A549 (cell line): ENCODE measurements around the gene NSMCE3. TPM values are rescaled to one million over a fixed set of nuclear protein-coding genes. Genes with fewer than 3 reads are reported as not detected.

ENCODE experiments used
- ATAC-seq, 2 experiments: fragments of 200-7000 bp in 1 of 2; fragments of >200 bp in 1 of 2; cut with Nextera tagmentation in 1 of 2; cut with Tn5 transposase in 1 of 2; 3 replicates each; pipeline versions ENCODE4 v1.8.0 to v1.9.1; 2018 to 2020; ENCODE audit warnings: mild to moderate bottlenecking in 1 of 2, moderate library complexity in 1 of 2
- CTCF ChIA-PET: fragments of 300-600 bp; sonication (Branson Sonifier 250); formaldehyde crosslinking; extraction: SDS; loops from one replicate; lab custom pipeline; 2021; ENCODE audit warnings: antibody characterized with exemption, inconsistent platforms; lab: Yijun Ruan, JAX
- POLR2A ChIA-PET: fragments of 350-600 bp; formaldehyde crosslinking; extraction: SDS; loops from one replicate; lab custom pipeline; 2021; ENCODE audit warnings: antibody characterized with exemption, inconsistent platforms; lab: Yijun Ruan, JAX
- DNase-seq, 2 experiments: peaks; one replicate each; pipeline versions ENCODE4 v3.0.0 to v3.0.0-alpha.2; 2011 to 2016; ENCODE audit warnings: low read depth in 1 of 2, low spot score in 1 of 2
- FAIRE-seq: peaks from 2 replicates; lab custom pipeline; 2011; peaks lifted over from hg19 to GRCh38; lab: Jason Lieb, UNC
- H3K27ac ChIP-seq, 2 experiments: fragments of >200 bp; sonication (Bioruptor Twin); formaldehyde crosslinking; 3 replicates each; pipeline ENCODE4 v1.5.1; 2016 to 2017
- H3K4me1 ChIP-seq: fragments of >200 bp; sonication (Bioruptor Twin); formaldehyde crosslinking; 3 replicates; pipeline ENCODE4 v1.6.1; 2016
- H3K4me2 ChIP-seq: fragments of >200 bp; sonication (Bioruptor Twin); formaldehyde crosslinking; 3 replicates; pipeline ENCODE4 v1.6.1; 2016
- H3K4me3 ChIP-seq: fragments of >200 bp; sonication (Bioruptor Twin); formaldehyde crosslinking; 3 replicates; pipeline ENCODE4 v1.5.1; 2016
- H3K9me3 ChIP-seq: fragments of >200 bp; sonication (Bioruptor Twin); formaldehyde crosslinking; 3 replicates; pipeline ENCODE4 v1.6.1; 2016
- BCL3 ChIP-seq: fragments of >200 bp; sonication (Bioruptor Twin); formaldehyde crosslinking; IDR thresholded peaks from 3 replicates; pipeline ENCODE4 v1.6.1; 2016
- CBX8 ChIP-seq: fragments of 200-600 bp; sonication (generic); IDR thresholded peaks from 2 replicates; pipeline ENCODE4 v1.6.1; 2016
- CEBPB ChIP-seq, 2 experiments: fragments of >200 bp in 1 of 2; sonication (Bioruptor Twin) in 1 of 2; formaldehyde crosslinking in 1 of 2; IDR thresholded peaks; 2 replicates each; pipeline ENCODE4 v1.6.1; 2012 to 2016
- CHD2 ChIP-seq: fragments of 150-350 bp; IDR thresholded peaks from 2 replicates; pipeline ENCODE4 v1.6.1; 2014; ENCODE audit warnings: low read length; ENCODE audit not compliant: partially characterized antibody
- CHD4 ChIP-seq: fragments of 200-600 bp; sonication (generic); IDR thresholded peaks from 2 replicates; pipeline ENCODE4 v1.6.1; 2016; ENCODE audit warnings: antibody characterized with exemption, mild to moderate bottlenecking, borderline replicate concordance
- FOSB ChIP-seq: fragments of 250-450 bp; sonication (Bioruptor Pico); IDR thresholded peaks from 2 replicates; pipeline ENCODE4 v1.5.0; 2020; ENCODE audit warnings: mild to moderate bottlenecking, moderate library complexity
- FOSL2 ChIP-seq, 2 experiments: fragments of 450-650 bp in 1 of 2; fragments of >200 bp in 1 of 2; sonication (Bioruptor Twin) in 1 of 2; formaldehyde crosslinking; IDR thresholded peaks; 2 replicates each; pipeline versions ENCODE4 v1.5.0 to v1.6.1; 2016 to 2020; ENCODE audit warnings: mild to moderate bottlenecking in 1 of 2, moderate library complexity in 1 of 2
- FOXS1 ChIP-seq: fragments of 250-450 bp; sonication (Bioruptor Pico); IDR thresholded peaks from 2 replicates; pipeline ENCODE4 v1.5.0; 2020; ENCODE audit warnings: mild to moderate bottlenecking, moderate library complexity
- GATA3 ChIP-seq: IDR thresholded peaks from 2 replicates; pipeline ENCODE4 v1.6.1; 2012; ENCODE audit warnings: borderline replicate concordance
- HES2 ChIP-seq: fragments of >200 bp; sonication (Bioruptor Twin); formaldehyde crosslinking; IDR thresholded peaks from 2 replicates; pipeline ENCODE4 v1.6.1; 2016
- HOXA7 ChIP-seq: fragments of 250-450 bp; sonication (Bioruptor Pico); IDR thresholded peaks from 2 replicates; pipeline ENCODE4 v1.5.0; 2020; ENCODE audit warnings: mild to moderate bottlenecking, moderate library complexity
- JUN ChIP-seq, 2 experiments: fragments of >200 bp; sonication (Bioruptor Twin); formaldehyde crosslinking; IDR thresholded peaks; 2 replicates in 1 of 2; 3 replicates in 1 of 2; pipeline ENCODE4 v1.6.1; 2016 to 2017
- JUNB ChIP-seq: fragments of >200 bp; sonication (Bioruptor Twin); formaldehyde crosslinking; IDR thresholded peaks from 2 replicates; pipeline ENCODE4 v1.6.1; 2016
- KDM1A ChIP-seq: fragments of 200-600 bp; sonication (generic); IDR thresholded peaks from 2 replicates; pipeline ENCODE4 v1.6.1; 2016; ENCODE audit warnings: low read depth, mild to moderate bottlenecking
- KDM5A ChIP-seq: fragments of 200-600 bp; sonication (generic); IDR thresholded peaks from 2 replicates; pipeline ENCODE4 v1.6.1; 2016; ENCODE audit warnings: antibody characterized with exemption, mild to moderate bottlenecking
- MAX ChIP-seq: IDR thresholded peaks from 2 replicates; pipeline ENCODE4 v1.6.1; 2012
- MAZ ChIP-seq: fragments of 150-350 bp; IDR thresholded peaks from 2 replicates; pipeline ENCODE4 v1.6.1; 2014; ENCODE audit warnings: antibody characterized with exemption, low read depth, low read length, borderline replicate concordance
- NFE2L2 ChIP-seq: fragments of 150-350 bp; conservative IDR thresholded peaks from 2 replicates; pipeline ENCODE4 v1.6.1; 2014; ENCODE audit warnings: low read length
- PBX3 ChIP-seq: IDR thresholded peaks from 2 replicates; pipeline ENCODE4 v1.6.1; 2012
- PHF8 ChIP-seq: fragments of 200-600 bp; sonication (generic); IDR thresholded peaks from 2 replicates; pipeline ENCODE4 v1.6.1; 2016; ENCODE audit warnings: low read depth, mild to moderate bottlenecking, antibody characterized with exemption, moderate library complexity, borderline replicate concordance
- POLR2A ChIP-seq: IDR thresholded peaks from 2 replicates; pipeline ENCODE4 v1.6.1; 2012; ENCODE audit warnings: mild to moderate bottlenecking, low read length
- POLR2AphosphoS2 ChIP-seq: conservative IDR thresholded peaks from 2 replicates; pipeline ENCODE4 v1.6.1; 2012; ENCODE audit warnings: low read length, improper control_type of control experiment, inconsistent platforms
- RAD21 ChIP-seq, 2 experiments: fragments of >200 bp in 1 of 2; sonication (Bioruptor Twin) in 1 of 2; formaldehyde crosslinking in 1 of 2; IDR thresholded peaks in 1 of 2; conservative IDR thresholded peaks in 1 of 2; 2 replicates in 1 of 2; 3 replicates in 1 of 2; pipeline ENCODE4 v1.6.1; 2012 to 2018; ENCODE audit warnings: inconsistent platforms in 1 of 2
- RCOR1 ChIP-seq: fragments of 150-350 bp; IDR thresholded peaks from 2 replicates; pipeline ENCODE4 v1.6.1; 2014; ENCODE audit warnings: antibody characterized with exemption, low read length, low read depth
- REST ChIP-seq: fragments of 200-600 bp; sonication (generic); IDR thresholded peaks from 2 replicates; pipeline ENCODE4 v1.6.1; 2016; ENCODE audit warnings: antibody characterized with exemption, mild to moderate bottlenecking, moderate library complexity
- RFX5 ChIP-seq: fragments of 450-650 bp; IDR thresholded peaks from 2 replicates; pipeline ENCODE4 v1.7.1; 2014; ENCODE audit warnings: antibody characterized with exemption, mild to moderate bottlenecking, moderate library complexity
- SMC3 ChIP-seq: fragments of >200 bp; sonication (Bioruptor Twin); formaldehyde crosslinking; IDR thresholded peaks from 3 replicates; pipeline ENCODE4 v1.6.1; 2018; ENCODE audit warnings: inconsistent platforms
- SREBF2 ChIP-seq: fragments of 450-650 bp; IDR thresholded peaks from 2 replicates; pipeline ENCODE4 v1.6.1; 2014; ENCODE audit warnings: mild to moderate bottlenecking, moderate library complexity
- TFCP2L1 ChIP-seq: fragments of 250-450 bp; sonication (Bioruptor Pico); IDR thresholded peaks from 2 replicates; pipeline ENCODE4 v1.5.0; 2021; ENCODE audit warnings: mild to moderate bottlenecking
- TP53 ChIP-seq: fragments of 250-450 bp; sonication (Bioruptor Pico); IDR thresholded peaks from 2 replicates; pipeline ENCODE4 v1.5.0; 2021; ENCODE audit warnings: mild to moderate bottlenecking, moderate library complexity
- ZNF302 ChIP-seq: fragments of 250-450 bp; sonication (Bioruptor Pico); IDR thresholded peaks from 2 replicates; pipeline ENCODE4 v1.9.0; 2021; ENCODE audit warnings: inconsistent platforms, mild to moderate bottlenecking, moderate library complexity
- WGBS: methylation state at CpG from one replicate; pipeline ENCODE4 v1.1.6; 2017; ENCODE audit errors: missing lambda C conversion rate; 5-methylcytosine and 5-hydroxymethylcytosine counted together
- polyA plus RNA-seq, 4 experiments: library from polyadenylated mRNA; depleted of rRNA in 3 of 4; stranded (reverse); fragments of >200 nt; fragmentation: RNase III in 1 of 4; extraction: RNeasy Plus Mini Kit Qiagen cat#74134 plus additional on column Dnase treatment in 1 of 4; gene quantifications; 2 replicates in 3 of 4; 3 replicates in 1 of 4; pipeline ENCODE4 v1.2.3, GENCODE V29; 2011 to 2017

Gene NSMCE3
- polyA plus RNA-seq, 2 of the 4 experiments (the other 2 are of a cell fraction), result 9.5 to 11.9 TPM

- TF ChIP-seq CHD4 (no peak), POLR2A (no peak), HOXA7 (CRISPR knock-in tag) (no peak), TFCP2L1 (CRISPR knock-in tag) (no peak), POLR2AphosphoS2 (no peak), JUNB (no peak)
- TF ChIP-seq, all 56 proteins: peak for 0
Observed at GRCh38 chr15:29276366-29276765, 6.7 kb upstream of the NSMCE3 start (continued).

- no peaks in the 10 kb centered on the region for H3K9me3 ChIP-seq
- TF ChIP-seq FOSB (no peak), CBX8 (no peak), CHD4 (no peak), FOXS1 (CRISPR knock-in tag) (no peak), BCL3 (no peak), HES2 (no peak), SMC3 (no peak), MAZ (no peak), PHF8 (no peak), NFE2L2 (no peak), MAX (no peak), RFX5 (no peak), FOSL2 (IDR thresholded peaks at IDR 0.05) (no peak), FOSL2 (CRISPR knock-in tag; IDR thresholded peaks at IDR 0.05) (no peak), KDM5A (no peak), RCOR1 (no peak), POLR2AphosphoS2 (no peak), HOXA7 (CRISPR knock-in tag) (no peak), JUNB (no peak)
- WGBS, result 82% methylated on average over 1 of the region's 1 CpG
- FAIRE-seq, result no peak
- H3K4me2 ChIP-seq, result no peak overlapping the region
- CTCF ChIA-PET, result no interaction called here
- no peak overlapping the region for H3K4me3 ChIP-seq
- POLR2A ChIA-PET, result no interaction called here
- H3K4me1 ChIP-seq, result no peaks in the 10 kb centered on the region
- ATAC-seq, result no peak
- no peak for DNase-seq
- H3K27ac ChIP-seq, result no peak overlapping the region
Observed at GRCh38 chr15:29275855-29276254, 6.2 kb upstream of the NSMCE3 start.

- no peak overlapping the region for H3K27ac ChIP-seq
- FAIRE-seq (no peak), DNase-seq (no peak), ATAC-seq (no peak)
- H3K4me1 ChIP-seq, result peaks cover 6% of the 10 kb centered on the region; the same call in 2 of the 3 replicates
- no peak overlapping the region for H3K4me3 ChIP-seq
- 36% methylated on average over 3 of the region's 3 CpGs for WGBS
- H3K9me3 ChIP-seq, result no peaks in the 10 kb centered on the region
- POLR2A ChIA-PET, result no interaction called here
- no peak overlapping the region for H3K4me2 ChIP-seq
- CTCF ChIA-PET, result interaction anchor here (0.6 kb wide), 1 partner anchor 587 kb away, joined by 3 read pairs; no protein-coding TSS in a partner anchor
- TF ChIP-seq JUN (IDR thresholded peaks at IDR 0.05), result no peak
- no peak for TF ChIP-seq PBX3
- TF ChIP-seq CHD2, result no peak
- no peak for TF ChIP-seq TP53
- TF ChIP-seq CEBPB (IDR thresholded peaks at IDR 0.05), result no peak
- TF ChIP-seq REST, result no peak
- TF ChIP-seq CBX8, result no peak
- TF ChIP-seq KDM1A, result no peak
- TF ChIP-seq ZNF302 (CRISPR knock-in tag), result no peak
- TF ChIP-seq CHD4, result no peak
- no peak for TF ChIP-seq TFCP2L1 (CRISPR knock-in tag)
- TF ChIP-seq FOXS1 (CRISPR knock-in tag), result no peak
- TF ChIP-seq RAD21 (conservative IDR thresholded peaks at IDR 0.05 in 1 of 2, IDR thresholded peaks at IDR 0.05 in 1 of 2), result no peak
- TF ChIP-seq GATA3, result no peak
- TF ChIP-seq FOSB, result no peak
- TF ChIP-seq SREBF2, result no peak
- no peak for TF ChIP-seq JUNB
Observed at GRCh38 chr15:29274946-29275345, 5.3 kb upstream of the NSMCE3 start.
